Endothelial cell of umbilical vein (primary cell): ENCODE results near the gene HDAC9. TPM values are rescaled to one million over a fixed set of nuclear protein-coding genes. Genes with fewer than 3 reads are reported as not detected.

Source experiments
- BruUV-seq: library from RNA; stranded (reverse); fragments of 400-500 nt; replicated peaks from 2 replicates; lab custom pipeline; 2021; lab: Mats Ljungman, UMichigan
- CTCF ChIA-PET: fragments of 300-600, 350-600 bp; sonication (Branson Sonifier 250); formaldehyde crosslinking; loops from one replicate; lab custom pipeline; 2021; ENCODE audit warnings: antibody characterized with exemption, inconsistent platforms; lab: Charles Lee
- POLR2A ChIA-PET: fragments of 300-600, 350-600 bp; sonication (Branson Sonifier 250); formaldehyde crosslinking; loops from one replicate; lab custom pipeline; 2021; ENCODE audit warnings: antibody characterized with exemption, inconsistent platforms; lab: Charles Lee
- DNase-seq: peaks from one replicate; pipeline ENCODE4 v3.0.0-alpha.2; 2011; ENCODE audit warnings: low read depth, low spot score
- FAIRE-seq: peaks from 2 replicates; lab custom pipeline; 2011; peaks lifted over from hg19 to GRCh38; lab: Jason Lieb, UNC
- H2AFZ ChIP-seq: 2 replicates; pipeline ENCODE4 v1.6.0; 2012; ENCODE audit warnings: low read depth, low read length, control low read depth, inconsistent platforms
- H3K27ac ChIP-seq: 2 replicates; pipeline ENCODE4 v1.5.1; 2011; ENCODE audit warnings: low read depth, mild to moderate bottlenecking, control low read depth, low read length, moderate library complexity; ENCODE audit not compliant: insufficient read depth
- H3K27me3 ChIP-seq, 2 experiments: 2 replicates each; pipeline versions ENCODE4 v1.6.0 to v1.6.1; 2011; ENCODE audit warnings: low read length in 2 of 2, mixed read lengths in 1 of 2; ENCODE audit not compliant: control insufficient read depth in 2 of 2, insufficient read depth in 2 of 2
- H3K36me3 ChIP-seq, 2 experiments: 2 replicates in 1 of 2; 3 replicates in 1 of 2; pipeline ENCODE4 v1.5.1; 2011; ENCODE audit warnings: low read length in 2 of 2, mild to moderate bottlenecking in 1 of 2, moderate library complexity in 1 of 2; ENCODE audit not compliant: control insufficient read depth in 2 of 2, insufficient read depth in 2 of 2; ENCODE audit errors: extremely low read depth in 1 of 2
- H3K4me1 ChIP-seq: 3 replicates; pipeline ENCODE4 v1.5.1; 2011; ENCODE audit warnings: mild to moderate bottlenecking, low read length; ENCODE audit not compliant: control insufficient read depth, insufficient read depth; ENCODE audit errors: extremely low read depth
- H3K4me2 ChIP-seq: 2 replicates; pipeline ENCODE4 v1.6.1; 2011; ENCODE audit warnings: low read length, control low read depth, mixed read lengths; ENCODE audit not compliant: insufficient read depth
- H3K4me3 ChIP-seq, 3 experiments: fragments of 200-600 bp in 1 of 3; sonication (generic), shearing (Covaris generic) in 1 of 3; replicated peaks in 1 of 3; 2 replicates each; pipeline ENCODE4 v1.5.1; 2011 to 2016; ENCODE audit warnings: control low read depth in 3 of 3, low read length in 3 of 3, mild to moderate bottlenecking in 2 of 3, inconsistent platforms in 1 of 3, low read depth in 1 of 3, moderate library complexity in 1 of 3; ENCODE audit not compliant: insufficient read depth in 1 of 3
- H3K79me2 ChIP-seq: 2 replicates; pipeline ENCODE4 v1.6.0; 2012; ENCODE audit warnings: low read length, inconsistent platforms; ENCODE audit not compliant: control insufficient read depth, insufficient read depth
- H3K9ac ChIP-seq: replicated peaks from 2 replicates; pipeline ENCODE3; 2011; ENCODE audit warnings: low read length, control low read depth; ENCODE audit not compliant: insufficient read depth; ENCODE audit errors: extremely low read depth
- H3K9me1 ChIP-seq: replicated peaks from 3 replicates; pipeline ENCODE4 v1.6.0; 2011; ENCODE audit warnings: mild to moderate bottlenecking, low read length; ENCODE audit not compliant: control insufficient read depth, insufficient read depth; ENCODE audit errors: extremely low read depth
- H3K9me3 ChIP-seq: replicated peaks from 2 replicates; pipeline ENCODE4 v1.5.1; 2012; ENCODE audit warnings: low read length, inconsistent platforms; ENCODE audit not compliant: control insufficient read depth, insufficient read depth
- H4K20me1 ChIP-seq: replicated peaks from 2 replicates; pipeline ENCODE3; 2011; ENCODE audit warnings: mild to moderate bottlenecking, low read length; ENCODE audit not compliant: control insufficient read depth, insufficient read depth; ENCODE audit errors: extremely low read depth
- EZH2 ChIP-seq: IDR thresholded peaks from 2 replicates; pipeline ENCODE4 v1.6.1; 2012; ENCODE audit warnings: borderline replicate concordance, low read depth, mild to moderate bottlenecking, moderate library complexity, low read length, inconsistent platforms; ENCODE audit not compliant: severe bottlenecking
- FOS ChIP-seq: IDR thresholded peaks from 2 replicates; pipeline ENCODE4 v1.6.1; 2011; ENCODE audit warnings: mild to moderate bottlenecking, low read length, moderate library complexity, borderline replicate concordance; ENCODE audit not compliant: insufficient read depth
- POLR2A ChIP-seq: IDR thresholded peaks from 2 replicates; pipeline ENCODE4 v1.6.1; 2012; ENCODE audit warnings: low read depth, mild to moderate bottlenecking, control low read depth, low read length
- POLR2AphosphoS5 ChIP-seq: IDR thresholded peaks from 2 replicates; pipeline ENCODE4 v1.6.1; 2012; ENCODE audit warnings: low read depth, mild to moderate bottlenecking, control low read depth, low read length, moderate library complexity; ENCODE audit not compliant: insufficient read depth
- dilution Hi-C: fragments of 300-500 bp; cut with MboI; formaldehyde crosslinking; loops from one replicate; pipeline ENCODE4 v1.15.0; 2019; ENCODE audit warnings: low sequenced_read_pairs; ENCODE audit not compliant: extremely low pct_ligation_motif_present
- intact Hi-C: fragments of 100-400 bp; cut with micrococcal nuclease; formaldehyde crosslinking; loops from one replicate; pipeline ENCODE4 v1.10.0; 2022
- polyA plus RNA-seq, 4 experiments: library from polyadenylated mRNA; depleted of rRNA in 3 of 4; stranded (reverse) in 3 of 4; unstranded in 1 of 4; fragments of >200 nt; gene quantifications; 2 replicates each; pipeline versions ENCODE4 v1.2.1 to v1.2.3, GENCODE V29; 2011 to 2012; ENCODE audit warnings: missing spikeins in 1 of 4
- total RNA-seq: library from RNA; stranded (reverse); gene quantifications from 2 replicates; pipeline ENCODE4 v1.2.3, GENCODE V29; 2021
- TF ChIP-seq, protein P1 (sequence below): IDR thresholded peaks from 2 replicates; pipeline ENCODE4 v1.6.1; 2011; ENCODE audit not compliant: insufficient read depth, insufficient read length
- TF ChIP-seq, protein P2 (sequence below), 2 donors: IDR thresholded peaks; 1 replicate in 1 of 2; 2 replicates in 1 of 2; pipeline ENCODE4 v1.5.1; 2011; ENCODE audit warnings: low read length in 2 of 2, mild to moderate bottlenecking in 2 of 2, moderate library complexity in 2 of 2, control low read depth in 1 of 2, inconsistent platforms in 1 of 2, low read depth in 1 of 2; ENCODE audit not compliant: insufficient read depth in 1 of 2; ENCODE audit errors: extremely low read depth in 1 of 2

HDAC9 gene
- total and polyA plus RNA-seq, 2 donors (not counting 3 experiments of a cell fraction or from before 2014, with no cell fraction given) = 1.8 to 11.6 TPM

- Histone ChIP-seq H2AFZ (no peak overlapping the region), H3K27me3 (no peaks in the 10 kb centered on the region), H3K36me3 (no peaks in the 10 kb centered on the region), H4K20me1 (no peaks in the 10 kb centered on the region), H3K9ac (no peak overlapping the region), H3K4me2 (no peak overlapping the region), H3K9me3 (no peaks in the 10 kb centered on the region), H3K27ac (no peak overlapping the region), H3K4me3 (no peak overlapping the region), H3K4me1 (no peaks in the 10 kb centered on the region), H3K9me1 (no peaks in the 10 kb centered on the region), H3K79me2 (no peaks in the 10 kb centered on the region)
- ChIA-PET CTCF (interaction anchor here (1.1 kb wide), 1 partner anchor 15 kb away, joined by 4 read pairs; no protein-coding TSS in a partner anchor), POLR2A (no interaction called here)
- no peak for FAIRE-seq
- BruUV-seq = no TSS peak
- TF ChIP-seq EZH2 = no peak
- TF ChIP-seq, protein P1, sequence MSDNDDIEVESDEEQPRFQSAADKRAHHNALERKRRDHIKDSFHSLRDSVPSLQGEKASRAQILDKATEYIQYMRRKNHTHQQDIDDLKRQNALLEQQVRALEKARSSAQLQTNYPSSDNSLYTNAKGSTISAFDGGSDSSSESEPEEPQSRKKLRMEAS = no peak
- dilution Hi-C loops = no loop called here
- intact Hi-C loops = no loop called here
- no peak for DNase-seq
Observed at GRCh38 chr7:18806177-18806576, 310.6 kb downstream of the HDAC9 start.

- TF ChIP-seq POLR2AphosphoS5 (no peak), FOS (no peak), POLR2A (no peak)
- TF ChIP-seq, protein P1 = no peak
- TF ChIP-seq, protein P2, sequence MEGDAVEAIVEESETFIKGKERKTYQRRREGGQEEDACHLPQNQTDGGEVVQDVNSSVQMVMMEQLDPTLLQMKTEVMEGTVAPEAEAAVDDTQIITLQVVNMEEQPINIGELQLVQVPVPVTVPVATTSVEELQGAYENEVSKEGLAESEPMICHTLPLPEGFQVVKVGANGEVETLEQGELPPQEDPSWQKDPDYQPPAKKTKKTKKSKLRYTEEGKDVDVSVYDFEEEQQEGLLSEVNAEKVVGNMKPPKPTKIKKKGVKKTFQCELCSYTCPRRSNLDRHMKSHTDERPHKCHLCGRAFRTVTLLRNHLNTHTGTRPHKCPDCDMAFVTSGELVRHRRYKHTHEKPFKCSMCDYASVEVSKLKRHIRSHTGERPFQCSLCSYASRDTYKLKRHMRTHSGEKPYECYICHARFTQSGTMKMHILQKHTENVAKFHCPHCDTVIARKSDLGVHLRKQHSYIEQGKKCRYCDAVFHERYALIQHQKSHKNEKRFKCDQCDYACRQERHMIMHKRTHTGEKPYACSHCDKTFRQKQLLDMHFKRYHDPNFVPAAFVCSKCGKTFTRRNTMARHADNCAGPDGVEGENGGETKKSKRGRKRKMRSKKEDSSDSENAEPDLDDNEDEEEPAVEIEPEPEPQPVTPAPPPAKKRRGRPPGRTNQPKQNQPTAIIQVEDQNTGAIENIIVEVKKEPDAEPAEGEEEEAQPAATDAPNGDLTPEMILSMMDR (IDR thresholded peaks at IDR 0.05; ENCODE audit: extremely low read depth in 1 of 2, insufficient read depth in 1 of 2, low read depth in 1 of 2, low read length in 2 of 2) = no peak
- CTCF ChIA-PET = no interaction called here
Observed at GRCh38 chr7:18808026-18808425, 312.5 kb downstream of the HDAC9 start.

More at GRCh38 chr7:18808026-18808425, 312.5 kb downstream of the HDAC9 start:
- FAIRE-seq (no peak), DNase-seq (no peak)
- dilution Hi-C loops = no loop called here
- H3K79me2 ChIP-seq = no peaks in the 10 kb centered on the region
- H3K4me3 ChIP-seq = no peak overlapping the region
- intact Hi-C loops = no loop called here
- H3K36me3 ChIP-seq = no peaks in the 10 kb centered on the region
- no peaks in the 10 kb centered on the region for H4K20me1 ChIP-seq
- H3K4me1 ChIP-seq = no peaks in the 10 kb centered on the region
- no peak overlapping the region for H3K4me2 ChIP-seq
- no peak overlapping the region for H2AFZ ChIP-seq
- no peak overlapping the region for H3K9ac ChIP-seq
- no TSS peak for BruUV-seq
- H3K27ac ChIP-seq = no peak overlapping the region
- POLR2A ChIA-PET = no interaction called here
- no peaks in the 10 kb centered on the region for H3K27me3 ChIP-seq
- H3K9me3 ChIP-seq = no peaks in the 10 kb centered on the region
- no peaks in the 10 kb centered on the region for H3K9me1 ChIP-seq
